Activated CD8-positive, alpha-beta memory T cell treated with anti-CD3 and anti-CD28 coated beads, Interleukin-2, amount 10 ng/mL, durations not matched to agents 7 days and 5 days (primary cell): ENCODE data around the gene CDC7. TPM values are rescaled to one million over a fixed set of nuclear protein-coding genes. Genes with fewer than 3 reads are reported as not detected.
A peak's percentile ranks its signal among the peaks of the same experiment; 100 is the strongest.

Experiments
- ATAC-seq: fragments of 150-1000 bp; cut with Tn5 transposase; one replicate; pipeline ENCODE4 v1.10.0; 2021; ENCODE audit warnings: moderate library complexity
- CTCF ChIA-PET: fragments of 350-600 bp; sonication (Branson Sonifier 250); formaldehyde crosslinking; loops from one replicate; lab custom pipeline; 2021; ENCODE audit warnings: antibody characterized with exemption; lab: Charles Lee
- DNase-seq: peaks from one replicate; pipeline ENCODE4 v3.0.0-alpha.2; 2020
- H3K27ac Mint-ChIP-seq: one replicate; pipeline ENCODE4 v1.8.0; 2021; ENCODE audit warnings: mild to moderate bottlenecking, mixed read lengths
- H3K27me3 Mint-ChIP-seq: one replicate; pipeline ENCODE4 v1.8.0; 2021; ENCODE audit warnings: mixed read lengths
- H3K36me3 Mint-ChIP-seq: one replicate; pipeline ENCODE4 v1.8.0; 2021; ENCODE audit warnings: mild to moderate bottlenecking, mixed read lengths
- H3K4me1 Mint-ChIP-seq: one replicate; pipeline ENCODE4 v1.8.0; 2021; ENCODE audit warnings: mixed read lengths
- H3K4me3 Mint-ChIP-seq: one replicate; pipeline ENCODE4 v1.8.0; 2021; ENCODE audit warnings: mild to moderate bottlenecking, moderate library complexity, mixed read lengths
- H3K9me3 Mint-ChIP-seq: one replicate; pipeline ENCODE4 v1.8.0; 2022; ENCODE audit warnings: low read depth, mixed read lengths
- total RNA-seq, 2 experiments: library from RNA; stranded (reverse); gene quantifications; one replicate each; pipeline ENCODE4 v1.2.3, GENCODE V29; 2021

Gene CDC7
- total RNA-seq, 2 experiments from 2014 or later = 39.5 to 39.7 TPM

GRCh38 chr1:91556556-91556955, 55.9 kb downstream of the CDC7 start:
- CTCF ChIA-PET = interaction anchor here (1.2 to 1.9 kb wide), 3 partner anchors 7 to 55 kb away, joined by 3 to 6 read pairs (median 4); no protein-coding TSS in a partner anchor
- Mint-ChIP-seq H3K9me3 (peaks cover 3% of the 10 kb centered on the region), H3K4me1 (peaks cover 89% of the 10 kb centered on the region), H3K27ac (peak overlapping the region; percentile 98), H3K36me3 (peaks cover 14% of the 10 kb centered on the region), H3K27me3 (no peaks in the 10 kb centered on the region), H3K4me3 (peak overlapping the region; percentile 14)
- DNase-seq (peak; percentile 56), ATAC-seq (peak; percentile 41)

- CTCF ChIA-PET = interaction anchor here (1.2 to 1.9 kb wide), 4 partner anchors 8 to 56 kb away, joined by 3 to 6 read pairs (median 4); no protein-coding TSS in a partner anchor
- Mint-ChIP-seq H3K9me3 (peaks cover 6% of the 10 kb centered on the region), H3K36me3 (peaks cover 16% of the 10 kb centered on the region), H3K4me3 (peak overlapping the region; percentile 14), H3K27ac (peak overlapping the region; percentile 98), H3K27me3 (no peaks in the 10 kb centered on the region), H3K4me1 (peaks cover 87% of the 10 kb centered on the region)
- DNase-seq (no peak), ATAC-seq (peak; percentile 1)
These were observed 56.5 kb downstream of the CDC7 start for GRCh38 chr1:91557039-91557690.

GRCh38 chr1:91557826-91558225, 57.2 kb downstream of the CDC7 start:
- H3K4me1 Mint-ChIP-seq = peaks cover 80% of the 10 kb centered on the region
- peak overlapping the region; percentile 21 for H3K27ac Mint-ChIP-seq
- H3K9me3 Mint-ChIP-seq = peaks cover 7% of the 10 kb centered on the region
- DNase-seq (no peak), ATAC-seq (no peak)
- no peak overlapping the region for H3K4me3 Mint-ChIP-seq
- H3K36me3 Mint-ChIP-seq = peaks cover 15% of the 10 kb centered on the region
- H3K27me3 Mint-ChIP-seq = no peaks in the 10 kb centered on the region
- CTCF ChIA-PET = interaction anchor here (1.2 to 1.9 kb wide), 3 partner anchors 9 to 57 kb away, joined by 3 to 6 read pairs (median 3); no protein-coding TSS in a partner anchor

- no peak overlapping the region for H3K4me3 Mint-ChIP-seq
- no peak for DNase-seq
- H3K4me1 Mint-ChIP-seq = peaks cover 66% of the 10 kb centered on the region
- peaks cover 10% of the 10 kb centered on the region for H3K9me3 Mint-ChIP-seq
- H3K27ac Mint-ChIP-seq = peak overlapping the region; percentile 24
- no peaks in the 10 kb centered on the region for H3K27me3 Mint-ChIP-seq
- CTCF ChIA-PET = interaction anchor here (1.1 kb wide), 1 partner anchor 234 kb away, joined by 3 read pairs; no protein-coding TSS in a partner anchor
- ATAC-seq = no peak
- H3K36me3 Mint-ChIP-seq = peaks cover 18% of the 10 kb centered on the region
These were observed 58.5 kb downstream of the CDC7 start for GRCh38 chr1:91559046-91559750.

GRCh38 chr1:91559838-91560565, 59.4 kb downstream of the CDC7 start:
- peak overlapping the region; percentile 82 for H3K27ac Mint-ChIP-seq
- CTCF ChIA-PET = interaction anchor here (1.1 kb wide), 1 partner anchor 233 kb away, joined by 3 read pairs; no protein-coding TSS in a partner anchor
- peaks cover 58% of the 10 kb centered on the region for H3K4me1 Mint-ChIP-seq
- no peaks in the 10 kb centered on the region for H3K27me3 Mint-ChIP-seq
- no peak for DNase-seq
- H3K36me3 Mint-ChIP-seq = peaks cover 20% of the 10 kb centered on the region
- no peak overlapping the region for H3K4me3 Mint-ChIP-seq
- no peak for ATAC-seq
- peaks cover 11% of the 10 kb centered on the region for H3K9me3 Mint-ChIP-seq

- H3K36me3 Mint-ChIP-seq = peaks cover 20% of the 10 kb centered on the region
- peaks cover 18% of the 10 kb centered on the region for H3K4me1 Mint-ChIP-seq
- no peak overlapping the region for H3K4me3 Mint-ChIP-seq
- CTCF ChIA-PET = interaction anchor here (1.0 kb wide), 1 partner anchor 238 kb away, joined by 4 read pairs; no protein-coding TSS in a partner anchor
- no peak for DNase-seq
- ATAC-seq = no peak
- no peaks in the 10 kb centered on the region for H3K27me3 Mint-ChIP-seq
- H3K9me3 Mint-ChIP-seq = peaks cover 9% of the 10 kb centered on the region
- no peak overlapping the region for H3K27ac Mint-ChIP-seq
These were observed 64.4 kb downstream of the CDC7 start for GRCh38 chr1:91564888-91565701.

- CTCF ChIA-PET = no interaction called here
- Mint-ChIP-seq H3K9me3 (peaks cover 5% of the 10 kb centered on the region), H3K4me1 (peaks cover 10% of the 10 kb centered on the region), H3K27me3 (no peaks in the 10 kb centered on the region), H3K36me3 (peaks cover 13% of the 10 kb centered on the region), H3K4me3 (no peak overlapping the region), H3K27ac (no peak overlapping the region)
- ATAC-seq (no peak), DNase-seq (no peak)
These were observed 66.9 kb downstream of the CDC7 start for GRCh38 chr1:91567583-91567982.

GRCh38 chr1:91568261-91568660, 67.6 kb downstream of the CDC7 start:
- Mint-ChIP-seq H3K4me3 (no peak overlapping the region), H3K4me1 (peaks cover 10% of the 10 kb centered on the region), H3K27ac (no peak overlapping the region), H3K36me3 (peaks cover 12% of the 10 kb centered on the region), H3K27me3 (no peaks in the 10 kb centered on the region), H3K9me3 (peaks cover 5% of the 10 kb centered on the region)
- no peak for ATAC-seq
- CTCF ChIA-PET = no interaction called here
- DNase-seq = no peak

- DNase-seq (no peak), ATAC-seq (no peak)
- H3K27ac Mint-ChIP-seq = no peak overlapping the region
- CTCF ChIA-PET = no interaction called here
- peaks cover 3% of the 10 kb centered on the region for H3K36me3 Mint-ChIP-seq
- H3K27me3 Mint-ChIP-seq = no peaks in the 10 kb centered on the region
- no peaks in the 10 kb centered on the region for H3K9me3 Mint-ChIP-seq
- H3K4me3 Mint-ChIP-seq = no peak overlapping the region
- peaks cover 10% of the 10 kb centered on the region for H3K4me1 Mint-ChIP-seq
These were observed 68.9 kb downstream of the CDC7 start for GRCh38 chr1:91569411-91570119.

- no peaks in the 10 kb centered on the region for H3K27me3 Mint-ChIP-seq
- H3K36me3 Mint-ChIP-seq = peaks cover 3% of the 10 kb centered on the region
- no peak for DNase-seq
- no peak overlapping the region for H3K27ac Mint-ChIP-seq
- no peak overlapping the region for H3K4me3 Mint-ChIP-seq
- ATAC-seq = no peak
- peaks cover 10% of the 10 kb centered on the region for H3K4me1 Mint-ChIP-seq
- CTCF ChIA-PET = no interaction called here
- no peaks in the 10 kb centered on the region for H3K9me3 Mint-ChIP-seq
These were observed 69.4 kb downstream of the CDC7 start for GRCh38 chr1:91570120-91570448.

- Mint-ChIP-seq H3K4me3 (no peak overlapping the region), H3K36me3 (peaks cover 1% of the 10 kb centered on the region), H3K4me1 (peaks cover 25% of the 10 kb centered on the region), H3K27ac (no peak overlapping the region), H3K9me3 (no peaks in the 10 kb centered on the region), H3K27me3 (no peaks in the 10 kb centered on the region)
- ATAC-seq (no peak), DNase-seq (no peak)
- CTCF ChIA-PET = no interaction called here
These were observed 71.4 kb downstream of the CDC7 start for GRCh38 chr1:91572044-91572443.
